Endometrial microvascular endothelial cells (primary cell): Measurements from ENCODE around the gene UROS. TPM values are rescaled to one million over a fixed set of nuclear protein-coding genes. Genes with fewer than 3 reads are reported as not detected.

Experiments
- in situ Hi-C: cut with HindIII; loops from 2 replicates; pipeline ENCODE4 v1.10.0; 2017; ENCODE audit warnings: low sequenced_read_pairs, low pct_unique_long_range_greater_than_20kb; ENCODE audit errors: inconsistent ontology term
- total RNA-seq: library from RNA; depleted of rRNA; stranded (reverse); fragments of >200 nt; gene quantifications from one replicate; pipeline ENCODE4 v1.2.3, GENCODE V29; 2015; ENCODE audit errors: inconsistent ontology term

Gene UROS
- total RNA-seq, 1 donor from 2014 or later = 67.1 TPM

- in situ Hi-C loops = no loop called here
Measured at GRCh38 chr10:125772864-125773180, 50.2 kb downstream of the UROS start.

GRCh38 chr10:125772112-125772863 is 50.8 kb downstream of the UROS start:
- in situ Hi-C loops = no loop called here

GRCh38 chr10:125770844-125771243 is 52.2 kb downstream of the UROS start:
- in situ Hi-C loops = no loop called here

GRCh38 chr10:125769175-125769574 is 53.9 kb downstream of the UROS start:
- in situ Hi-C loops = no loop called here

DNA sequence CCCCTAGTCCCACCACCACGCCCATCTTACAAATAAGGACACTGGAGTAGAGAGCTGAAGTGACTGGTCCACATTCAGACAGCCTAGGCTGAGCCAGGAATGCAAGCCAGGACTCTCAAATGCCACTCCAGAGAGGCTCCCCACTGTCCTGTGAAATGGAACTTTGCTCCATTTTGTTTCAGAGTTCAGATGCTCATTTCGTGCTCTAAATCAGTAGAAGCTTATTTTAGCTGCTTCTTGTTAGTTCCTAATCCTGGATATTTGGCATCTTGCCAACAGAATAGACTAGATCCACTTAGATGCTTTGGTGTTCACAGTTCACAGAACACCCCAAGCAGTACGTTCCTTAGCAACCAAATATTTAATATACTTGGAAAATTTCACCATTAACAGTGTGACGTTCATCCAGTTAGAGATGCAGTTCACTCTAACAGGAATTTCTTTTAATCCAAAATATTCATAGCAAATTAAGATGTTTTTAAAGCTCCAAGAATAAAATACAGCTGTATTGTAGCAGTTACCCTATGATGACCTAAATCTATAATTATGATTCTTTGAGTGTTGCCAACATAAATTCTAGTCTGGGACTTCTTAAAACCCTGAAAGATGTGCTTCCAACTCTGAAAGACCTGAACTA is 54.7 kb downstream of the UROS start:
- in situ Hi-C loops = no loop called here

- in situ Hi-C loops = no loop called here
Measured at GRCh38 chr10:125766511-125766910, 56.5 kb downstream of the UROS start.

- in situ Hi-C loops = no loop called here
Measured at GRCh38 chr10:125765835-125766234, 57.2 kb downstream of the UROS start.

GRCh38 chr10:125762692-125763648 is 60.1 kb downstream of the UROS start:
- in situ Hi-C loops = no loop called here

GRCh38 chr10:125761961-125762360 is 61.1 kb downstream of the UROS start:
- in situ Hi-C loops = no loop called here

GRCh38 chr10:125757742-125758141 is 65.3 kb downstream of the UROS start:
- in situ Hi-C loops = no loop called here

- in situ Hi-C loops = no loop called here
Measured at GRCh38 chr10:125756853-125757487, 66.1 kb downstream of the UROS start.

DNA sequence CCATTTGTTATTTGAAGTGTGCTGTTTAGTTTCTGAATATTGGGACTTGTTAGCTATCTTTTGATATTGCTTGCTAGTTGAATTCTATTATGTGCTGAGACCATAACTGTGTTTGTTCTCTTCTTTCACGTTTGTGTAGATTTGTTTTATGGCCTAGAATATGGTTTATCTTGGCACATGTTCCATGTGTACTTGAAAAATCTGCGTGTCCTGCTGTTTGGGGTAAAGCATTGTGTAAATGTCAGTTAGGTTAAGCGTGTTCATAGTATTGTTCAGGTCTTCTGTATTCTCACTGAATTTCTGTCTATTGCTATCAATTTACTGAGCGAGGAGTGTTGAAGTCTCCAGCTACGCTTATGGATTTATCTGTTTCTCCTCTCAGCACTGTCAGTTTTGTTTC is 66.9 kb downstream of the UROS start:
- in situ Hi-C loops = no loop called here

DNA sequence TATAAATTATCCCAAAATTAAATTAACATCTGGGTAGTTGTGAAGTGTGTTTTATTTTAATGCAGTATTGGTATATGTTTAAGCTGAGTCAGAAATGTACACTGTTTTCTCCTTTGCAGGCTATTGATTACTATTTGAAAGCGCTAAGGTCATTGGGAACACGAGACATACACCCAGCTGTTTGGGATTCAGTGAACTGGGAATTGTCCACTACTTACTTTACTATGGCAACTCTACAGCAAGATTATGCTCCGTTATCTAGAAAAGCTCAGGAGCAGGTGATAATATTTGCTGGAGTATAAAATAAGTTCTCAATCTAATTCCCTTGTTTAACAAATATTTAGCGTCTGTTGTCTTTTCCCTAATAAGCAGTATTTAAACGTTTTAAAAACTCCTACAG is 75.6 kb downstream of the UROS start:
- in situ Hi-C loops = no loop called here

- in situ Hi-C loops = no loop called here
Measured at GRCh38 chr10:125744909-125745308, 78.1 kb downstream of the UROS start.

DNA sequence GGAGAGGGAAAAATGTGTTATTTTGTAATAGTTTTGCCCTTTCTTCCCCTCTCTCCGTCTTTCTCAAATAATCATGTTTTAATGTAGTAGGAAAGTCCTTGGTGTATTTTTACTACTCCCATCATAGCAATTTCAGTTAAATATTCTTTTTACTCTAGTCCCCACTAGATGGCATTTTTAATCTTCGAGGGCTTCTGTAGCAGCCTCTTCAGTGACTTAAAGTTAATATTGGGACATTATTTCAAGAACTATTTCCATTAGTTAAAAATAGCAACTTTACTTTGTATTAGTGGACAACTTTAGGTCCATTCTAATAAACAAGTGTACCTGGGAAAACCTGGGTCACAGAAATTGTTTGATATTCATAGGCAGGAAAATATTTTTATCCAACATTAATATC is 80.6 kb downstream of the UROS start:
- in situ Hi-C loops = no loop called here

- in situ Hi-C loops = no loop called here
Measured at GRCh38 chr10:125739994-125740679, 82.9 kb downstream of the UROS start.
